Panc1 (cell line): ENCODE results near the gene TRAF7.

Source experiments
- CTCF ChIP-seq: fragments of 450-650 bp; IDR thresholded peaks from 2 replicates; pipeline ENCODE4 v1.5.1; 2017; ENCODE audit warnings: mild to moderate bottlenecking
- SIN3A ChIP-seq: IDR thresholded peaks from 2 replicates; pipeline ENCODE4 v1.6.1; 2012; ENCODE audit warnings: low read depth, mild to moderate bottlenecking, low read length, moderate library complexity, borderline replicate concordance; ENCODE audit not compliant: insufficient read depth

- TF ChIP-seq CTCF (no peak), SIN3A (no peak)
Measured at GRCh38 chr16:2207872-2208271, 52.3 kb downstream of the TRAF7 start.
